Measurements from ENCODE around the gene PRDM4. TPM values are rescaled to one million over a fixed set of nuclear protein-coding genes. Genes with fewer than 3 reads are reported as not detected.
"Not testable (repeated sequence)": the region's sequence is repeated elsewhere in the genome, so short reads cannot be mapped to it uniquely, and the experiment has no call there.

PRDM4 gene
- total RNA-seq, 1 donor: 39.1 TPM

DNA sequence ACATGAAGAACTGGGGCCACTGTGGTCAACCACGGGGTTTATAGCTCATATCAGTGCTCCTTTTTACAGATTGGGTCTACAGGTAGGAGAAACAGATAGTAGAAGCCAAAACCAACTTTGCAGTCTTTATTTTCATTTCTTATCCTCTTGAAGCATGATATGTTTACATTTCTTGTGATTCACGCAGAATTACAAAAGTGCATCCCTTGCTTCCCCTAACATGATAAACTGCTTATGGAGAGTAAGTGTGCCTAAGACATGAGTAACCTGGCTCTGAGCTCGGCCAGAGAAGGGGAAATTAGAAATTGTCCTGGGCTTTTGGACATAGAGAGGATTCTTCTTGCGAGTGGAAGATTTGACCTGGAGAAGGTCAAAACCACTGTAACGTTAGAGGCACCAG is 56.9 kb downstream of the PRDM4 start:
- TF ChIP-seq, protein P1, sequence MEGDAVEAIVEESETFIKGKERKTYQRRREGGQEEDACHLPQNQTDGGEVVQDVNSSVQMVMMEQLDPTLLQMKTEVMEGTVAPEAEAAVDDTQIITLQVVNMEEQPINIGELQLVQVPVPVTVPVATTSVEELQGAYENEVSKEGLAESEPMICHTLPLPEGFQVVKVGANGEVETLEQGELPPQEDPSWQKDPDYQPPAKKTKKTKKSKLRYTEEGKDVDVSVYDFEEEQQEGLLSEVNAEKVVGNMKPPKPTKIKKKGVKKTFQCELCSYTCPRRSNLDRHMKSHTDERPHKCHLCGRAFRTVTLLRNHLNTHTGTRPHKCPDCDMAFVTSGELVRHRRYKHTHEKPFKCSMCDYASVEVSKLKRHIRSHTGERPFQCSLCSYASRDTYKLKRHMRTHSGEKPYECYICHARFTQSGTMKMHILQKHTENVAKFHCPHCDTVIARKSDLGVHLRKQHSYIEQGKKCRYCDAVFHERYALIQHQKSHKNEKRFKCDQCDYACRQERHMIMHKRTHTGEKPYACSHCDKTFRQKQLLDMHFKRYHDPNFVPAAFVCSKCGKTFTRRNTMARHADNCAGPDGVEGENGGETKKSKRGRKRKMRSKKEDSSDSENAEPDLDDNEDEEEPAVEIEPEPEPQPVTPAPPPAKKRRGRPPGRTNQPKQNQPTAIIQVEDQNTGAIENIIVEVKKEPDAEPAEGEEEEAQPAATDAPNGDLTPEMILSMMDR (IDR thresholded peaks at IDR 0.05; ENCODE audit: extremely low read depth, low read depth, low read length): no peak
- Histone ChIP-seq H2AFZ (ENCODE audit: low read length) (no peak overlapping the region), H3K27ac (ENCODE audit: low read depth, low read length) (no peak overlapping the region), H3K36me3 (ENCODE audit: insufficient read depth, low read length) (peaks cover 61% of the 10 kb centered on the region), H4K20me1 (ENCODE audit: insufficient read depth, low read length) (peaks cover 15% of the 10 kb centered on the region), H3K4me3 (ENCODE audit: insufficient read depth, low read length) (no peak overlapping the region), H3K9me3 (ENCODE audit: low read depth, low read length) (no peaks in the 10 kb centered on the region), H3K27me3 (ENCODE audit: insufficient read depth, low read length) (no peaks in the 10 kb centered on the region), H3K4me1 (ENCODE audit: insufficient read depth, low read length) (peaks cover 9% of the 10 kb centered on the region), H3K4me2 (ENCODE audit: insufficient read depth, low read length) (peak overlapping the region; percentile 18), H3K79me2 (ENCODE audit: insufficient read depth, low read length) (peaks cover 8% of the 10 kb centered on the region)
- DNase-seq (ENCODE audit: insufficient read length, low spot score, missing footprints): no peak

DNA sequence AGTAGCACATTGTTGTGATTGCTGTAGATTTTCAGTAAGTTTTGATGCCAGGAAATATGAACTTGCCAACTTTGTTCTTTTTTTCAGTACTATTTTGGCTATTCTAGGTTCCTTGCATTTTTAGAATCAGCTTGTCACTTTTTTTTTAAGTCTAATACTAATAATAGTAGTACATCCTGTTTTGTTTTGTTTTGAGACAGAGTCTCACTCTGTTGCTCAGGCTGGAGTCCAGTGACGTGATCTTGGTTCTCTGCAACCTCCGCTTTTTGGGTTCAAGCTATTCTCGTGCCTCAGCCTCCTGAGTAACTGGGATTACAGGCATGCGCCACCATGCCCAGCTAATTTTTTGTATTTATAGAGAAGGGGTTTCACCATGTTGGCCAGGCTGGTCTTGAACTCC is 58.8 kb downstream of the PRDM4 start:
- Histone ChIP-seq H3K4me3 (ENCODE audit: insufficient read depth, low read length) (no peak overlapping the region), H3K79me2 (ENCODE audit: insufficient read depth, low read length) (no peaks in the 10 kb centered on the region), H4K20me1 (ENCODE audit: insufficient read depth, low read length) (peaks cover 11% of the 10 kb centered on the region), H2AFZ (ENCODE audit: low read length) (no peak overlapping the region), H3K9me3 (ENCODE audit: low read depth, low read length) (no peaks in the 10 kb centered on the region), H3K4me2 (ENCODE audit: insufficient read depth, low read length) (no peak overlapping the region), H3K4me1 (ENCODE audit: insufficient read depth, low read length) (peaks cover 9% of the 10 kb centered on the region), H3K27me3 (ENCODE audit: insufficient read depth, low read length) (no peaks in the 10 kb centered on the region), H3K36me3 (ENCODE audit: insufficient read depth, low read length) (peaks cover 69% of the 10 kb centered on the region), H3K27ac (ENCODE audit: low read depth, low read length) (no peak overlapping the region)
- no peak for DNase-seq (ENCODE audit: insufficient read length, low spot score, missing footprints)
- TF ChIP-seq, protein P1 (IDR thresholded peaks at IDR 0.05; ENCODE audit: extremely low read depth, low read depth, low read length): no peak

DNA sequence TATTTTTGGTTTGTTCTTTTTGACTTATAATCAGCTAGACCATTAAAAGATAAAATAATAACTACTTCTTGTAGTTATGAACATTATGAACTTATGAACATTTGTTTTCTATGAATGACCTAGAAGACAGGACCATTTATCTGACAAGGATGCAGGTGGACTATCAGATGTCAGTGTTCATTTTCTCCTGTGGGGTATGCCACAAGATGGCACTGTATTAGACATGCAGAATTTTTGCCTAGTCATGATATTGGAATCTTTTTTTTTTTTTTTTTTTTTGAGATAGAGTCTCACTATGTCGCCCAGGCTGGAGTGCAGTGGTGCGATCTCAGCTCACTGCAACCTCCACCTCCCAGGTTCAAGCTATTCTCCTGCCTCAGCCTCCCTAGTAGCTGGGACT is 65.2 kb downstream of the PRDM4 start:
- not testable (repeated sequence) for H3K4me2 ChIP-seq (ENCODE audit: insufficient read depth, low read length); H2AFZ ChIP-seq (ENCODE audit: low read length); H3K27ac ChIP-seq (ENCODE audit: low read depth, low read length); H3K4me3 ChIP-seq (ENCODE audit: insufficient read depth, low read length); H3K79me2 ChIP-seq (ENCODE audit: insufficient read depth, low read length); H3K9me3 ChIP-seq (ENCODE audit: low read depth, low read length); H3K4me1 ChIP-seq (ENCODE audit: insufficient read depth, low read length); DNase-seq (ENCODE audit: insufficient read length, low spot score, missing footprints); H4K20me1 ChIP-seq (ENCODE audit: insufficient read depth, low read length); H3K27me3 ChIP-seq (ENCODE audit: insufficient read depth, low read length)
- H3K36me3 ChIP-seq (ENCODE audit: insufficient read depth, low read length): peaks cover 85% of the 10 kb centered on the region
- TF ChIP-seq, protein P1 (IDR thresholded peaks at IDR 0.05; ENCODE audit: extremely low read depth, low read depth, low read length): peak; percentile 51

DNA sequence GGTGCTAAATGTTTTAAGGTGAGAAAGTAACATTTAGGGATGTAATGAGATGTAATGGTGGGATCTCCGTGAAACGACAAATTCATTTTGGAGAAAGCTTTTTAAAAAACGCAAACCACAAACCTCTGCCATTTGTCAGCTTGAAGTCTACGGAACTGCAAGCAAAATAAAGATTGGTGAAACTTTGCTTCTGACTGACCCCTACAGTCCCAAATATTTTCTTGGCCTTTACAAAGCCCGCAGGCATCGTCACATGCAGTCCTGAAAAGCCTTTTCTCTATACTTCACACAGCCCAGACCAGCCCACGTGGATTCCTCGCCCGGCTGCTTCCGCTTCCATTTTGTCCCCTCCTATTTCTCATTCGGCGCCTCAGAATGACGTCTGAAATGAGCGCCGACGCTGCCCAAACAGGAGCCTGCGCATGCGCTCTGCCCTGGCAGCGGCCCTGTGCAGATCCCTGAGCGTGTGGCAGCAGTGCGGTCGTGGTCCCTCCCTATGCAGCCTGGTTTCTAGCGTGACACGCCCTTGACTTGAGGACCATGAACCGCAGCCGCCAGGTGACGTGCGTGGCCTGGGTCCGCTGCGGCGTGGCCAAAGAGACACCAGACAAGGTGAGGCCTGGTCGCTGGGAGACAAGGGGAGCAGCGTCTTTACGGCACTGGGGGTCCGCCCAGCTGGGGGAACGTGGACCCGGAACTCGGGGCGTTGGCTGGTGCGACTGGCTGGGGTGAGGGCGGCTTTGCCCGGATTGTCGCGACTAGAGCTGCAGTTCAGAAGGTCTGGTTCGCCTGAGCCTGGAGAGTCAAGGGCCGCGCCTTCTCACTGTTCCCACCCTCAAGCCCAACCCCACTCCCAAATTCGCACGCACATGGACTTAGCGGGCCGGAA is 75.3 kb downstream of the PRDM4 start, which contains the start of gene PWP1:
PWP1 (plus strand) TSS at position 440 of the 889 bp plus-strand sequence; CDS start at position 541, 101 bp downstream.
- H4K20me1 ChIP-seq (ENCODE audit: insufficient read depth, low read length): peaks cover 2% of the 10 kb centered on the region
- peak within 1 kb of the TSS; percentile 95 for H3K4me3 ChIP-seq (ENCODE audit: insufficient read depth, low read length)
- peaks cover 20% of the 10 kb centered on the region for H3K36me3 ChIP-seq (ENCODE audit: insufficient read depth, low read length)
- peaks cover 8% of the 10 kb centered on the region for H3K27me3 ChIP-seq (ENCODE audit: insufficient read depth, low read length)
- H3K4me2 ChIP-seq (ENCODE audit: insufficient read depth, low read length): peak within 1 kb of the TSS; percentile 86
- H3K4me1 ChIP-seq (ENCODE audit: insufficient read depth, low read length): peaks cover 21% of the 10 kb centered on the region
- TF ChIP-seq, protein P1 (IDR thresholded peaks at IDR 0.05; ENCODE audit: extremely low read depth, low read depth, low read length): no peak
- DNase-seq (ENCODE audit: insufficient read length, low spot score, missing footprints): peak; percentile 98
- H2AFZ ChIP-seq (ENCODE audit: low read length): peak within 1 kb of the TSS; percentile 94
- peak within 1 kb of the TSS; percentile 84 for H3K27ac ChIP-seq (ENCODE audit: low read depth, low read length)
- H3K9me3 ChIP-seq (ENCODE audit: low read depth, low read length): no peaks in the 10 kb centered on the region
- peaks cover 36% of the 10 kb centered on the region for H3K79me2 ChIP-seq (ENCODE audit: insufficient read depth, low read length)
